ENCODE measurements around the gene TMEM179.

DNA sequence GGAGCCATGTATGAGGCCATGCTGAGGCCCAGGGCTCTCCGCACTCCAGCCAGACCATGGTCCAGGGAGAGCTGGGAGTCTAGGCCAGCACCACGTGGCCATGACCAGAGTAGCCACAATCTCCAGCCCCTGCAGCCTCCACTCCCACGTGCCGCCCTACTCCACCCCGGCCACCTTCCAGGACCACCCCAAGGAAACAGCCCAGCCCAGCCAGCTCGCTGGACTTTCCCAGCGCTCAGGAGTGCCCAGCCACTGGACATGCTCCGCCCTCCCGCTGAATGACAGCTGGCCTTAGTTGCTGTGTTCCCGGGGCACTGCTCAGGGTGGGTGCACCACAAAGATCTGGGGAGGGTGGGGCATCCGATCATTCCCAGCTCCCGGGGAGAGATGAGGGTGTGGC lies 27.1 kb downstream of the TMEM179 start:
- no peak for TF ChIP-seq EP300 (IDR thresholded peaks at IDR 0.05)
- TF ChIP-seq, protein P1, sequence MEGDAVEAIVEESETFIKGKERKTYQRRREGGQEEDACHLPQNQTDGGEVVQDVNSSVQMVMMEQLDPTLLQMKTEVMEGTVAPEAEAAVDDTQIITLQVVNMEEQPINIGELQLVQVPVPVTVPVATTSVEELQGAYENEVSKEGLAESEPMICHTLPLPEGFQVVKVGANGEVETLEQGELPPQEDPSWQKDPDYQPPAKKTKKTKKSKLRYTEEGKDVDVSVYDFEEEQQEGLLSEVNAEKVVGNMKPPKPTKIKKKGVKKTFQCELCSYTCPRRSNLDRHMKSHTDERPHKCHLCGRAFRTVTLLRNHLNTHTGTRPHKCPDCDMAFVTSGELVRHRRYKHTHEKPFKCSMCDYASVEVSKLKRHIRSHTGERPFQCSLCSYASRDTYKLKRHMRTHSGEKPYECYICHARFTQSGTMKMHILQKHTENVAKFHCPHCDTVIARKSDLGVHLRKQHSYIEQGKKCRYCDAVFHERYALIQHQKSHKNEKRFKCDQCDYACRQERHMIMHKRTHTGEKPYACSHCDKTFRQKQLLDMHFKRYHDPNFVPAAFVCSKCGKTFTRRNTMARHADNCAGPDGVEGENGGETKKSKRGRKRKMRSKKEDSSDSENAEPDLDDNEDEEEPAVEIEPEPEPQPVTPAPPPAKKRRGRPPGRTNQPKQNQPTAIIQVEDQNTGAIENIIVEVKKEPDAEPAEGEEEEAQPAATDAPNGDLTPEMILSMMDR (IDR thresholded peaks at IDR 0.05) = no peak
